Fibroblast of skin of right biceps (primary cell): ENCODE data around the gene EIF6.
A peak's percentile ranks its signal among the peaks of the same experiment; 100 is the strongest.

Experiments
- DNase-seq: peaks from one replicate; pipeline ENCODE4 v3.0.0-alpha.2; 2013

Gene EIF6

DNA sequence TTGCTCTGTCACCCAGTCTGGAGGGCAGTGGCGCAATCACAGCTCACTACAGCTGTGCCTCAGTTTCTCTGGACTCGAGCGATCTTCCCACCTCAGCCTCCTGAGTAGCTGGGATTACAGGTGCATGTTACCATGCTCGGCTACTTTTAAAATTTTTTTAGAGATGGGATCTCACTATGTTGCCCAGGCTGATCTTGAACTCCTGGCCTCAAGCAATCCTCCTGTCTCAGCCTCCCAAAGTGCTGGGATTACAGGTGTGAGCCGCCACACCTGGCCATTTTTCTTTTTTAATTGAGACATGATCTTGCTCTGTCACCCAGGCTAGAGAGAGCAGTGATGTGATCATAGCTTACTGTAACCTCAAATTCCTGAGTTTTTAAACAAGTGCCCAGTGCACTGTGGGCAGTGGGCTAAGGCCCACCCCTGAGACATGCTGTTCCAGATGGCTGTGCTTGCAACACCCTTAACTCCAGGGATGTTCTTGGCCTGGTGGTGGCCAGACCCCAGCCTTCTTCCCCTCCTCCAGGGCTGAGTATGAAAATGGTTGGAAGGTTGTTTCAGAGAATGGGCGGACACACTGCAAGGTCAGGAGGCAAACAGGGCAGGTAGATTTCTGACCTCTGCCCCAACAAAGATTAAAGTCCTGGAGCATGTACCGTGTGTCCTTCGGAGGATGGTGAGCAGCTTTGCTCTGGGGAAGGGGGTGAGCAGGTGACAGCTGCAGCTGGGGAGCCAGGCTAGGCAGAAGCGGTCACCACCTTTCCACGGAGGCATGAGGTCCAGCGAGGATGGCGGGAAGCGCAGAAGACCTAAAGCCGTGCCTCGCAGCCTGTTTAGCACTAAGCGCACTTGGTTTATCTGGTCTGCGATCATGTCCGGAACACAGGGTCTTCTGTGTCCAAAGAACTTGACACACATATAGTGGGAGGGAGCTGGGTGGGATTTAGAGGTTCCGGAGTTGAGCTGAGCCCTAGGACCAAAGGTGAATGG, 9.0 kb upstream of the EIF6 start:
- DNase-seq = no peak

DNA sequence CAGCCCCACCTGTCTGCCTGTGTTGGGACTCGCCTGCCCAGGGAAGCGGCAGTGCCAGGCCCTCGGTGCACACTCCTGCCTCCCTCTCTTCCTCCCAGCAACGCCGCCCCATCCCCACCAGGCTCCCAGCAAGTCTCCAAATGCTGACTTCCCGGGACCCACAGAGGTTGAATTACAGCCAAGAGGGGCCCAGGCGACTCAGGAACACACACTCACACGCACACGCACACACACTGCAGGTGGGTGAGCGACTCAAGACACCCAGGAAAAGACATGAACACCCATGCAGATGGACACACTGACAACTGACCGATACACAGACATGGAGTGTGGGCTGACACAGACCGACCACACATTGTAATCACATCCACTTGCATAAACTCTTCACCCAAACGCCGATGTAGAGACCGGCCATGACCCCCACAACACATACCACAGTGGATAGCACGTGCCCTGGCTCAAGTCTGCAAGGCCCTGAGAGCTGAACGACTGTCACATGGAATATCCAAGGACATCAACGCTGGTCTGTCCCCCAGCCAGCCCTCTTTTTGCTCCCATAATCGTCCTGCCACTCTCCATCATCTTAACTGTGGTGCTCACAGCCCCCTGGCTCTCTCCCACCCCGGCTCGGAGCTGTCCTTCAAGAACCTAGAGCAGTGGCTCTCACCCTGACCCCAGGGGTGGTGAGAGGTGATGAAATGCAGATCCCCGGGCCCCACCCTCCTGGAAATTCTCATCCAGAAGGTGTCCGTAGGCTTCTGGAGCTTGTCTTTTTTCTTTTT, 8.1 kb upstream of the EIF6 start:
- DNase-seq = no peak

- DNase-seq = no peak
Observed at GRCh38 chr20:35291654-35292503, 7.3 kb upstream of the EIF6 start, which contains the start of gene FAM83C. Gene FAM83C (minus strand): TSS chr20:35292425. CDS start chr20:35292304, 121 bp downstream.

DNA sequence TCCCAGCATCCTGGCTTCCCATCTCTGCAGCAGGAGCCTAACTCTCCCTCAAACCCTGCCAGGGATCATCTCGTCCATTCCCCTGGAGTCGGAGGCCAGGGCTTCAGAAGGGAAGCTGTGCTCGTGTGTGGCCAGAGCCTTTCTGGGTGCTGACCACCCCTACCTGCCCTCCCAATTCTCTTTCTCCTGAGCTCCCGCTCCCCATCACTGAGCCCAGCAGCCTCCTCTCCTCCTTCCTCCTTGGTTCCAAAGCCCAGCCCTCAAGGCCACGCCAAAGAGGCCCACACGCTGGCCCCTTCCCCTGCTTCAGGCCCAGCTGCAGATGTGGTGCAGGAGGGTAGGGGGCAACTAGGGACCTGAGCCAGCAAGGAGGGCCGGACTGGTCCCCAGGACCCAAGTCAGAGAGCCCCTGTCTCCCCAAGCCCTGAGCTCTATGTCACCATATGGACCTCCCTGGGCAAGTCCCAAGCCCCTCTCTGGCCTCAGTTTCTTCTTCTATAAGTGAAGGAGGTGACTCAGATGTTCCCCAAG, 6.4 kb upstream of the EIF6 start:
- no peak for DNase-seq

DNA sequence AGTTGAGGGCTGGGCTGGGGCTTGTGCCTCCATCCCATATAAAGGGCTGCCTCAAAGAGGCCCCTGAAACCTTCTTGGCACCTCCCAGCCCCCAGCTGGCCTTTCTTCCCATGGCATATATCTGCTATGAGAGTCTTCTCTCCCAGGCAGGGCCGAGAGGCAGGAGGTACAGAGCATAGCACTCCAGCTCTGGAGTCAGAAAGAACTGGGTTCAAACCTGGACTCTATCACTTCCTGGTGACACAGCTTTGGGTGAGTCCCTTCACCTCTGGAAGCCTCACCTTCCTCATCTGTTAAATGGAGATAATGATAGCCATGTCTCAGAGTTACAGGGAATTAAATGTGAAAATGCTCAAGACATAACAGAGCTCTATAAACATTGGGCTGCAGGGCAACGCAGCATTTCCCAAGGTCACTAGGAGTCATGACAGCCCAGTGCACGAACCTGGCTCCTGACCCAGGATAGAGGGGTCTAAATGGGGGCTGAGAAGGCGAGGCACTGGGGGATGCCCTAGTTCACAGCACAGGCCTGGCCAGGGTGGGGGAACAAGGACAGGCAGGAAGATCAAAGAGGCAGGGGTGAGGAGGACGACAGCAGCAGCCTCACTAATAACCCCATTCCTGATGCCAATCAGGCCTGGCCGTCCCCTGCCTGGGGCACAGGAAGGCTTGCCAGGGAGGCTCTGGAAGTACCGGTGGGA, 5.8 kb upstream of the EIF6 start:
- no peak for DNase-seq

GRCh38 chr20:35288325-35289060, 3.9 kb upstream of the EIF6 start:
- DNase-seq = no peak

- DNase-seq = no peak
Observed at GRCh38 chr20:35287509-35288324, 3.1 kb upstream of the EIF6 start.

- DNase-seq = no peak
Observed at GRCh38 chr20:35286899-35287508, 2.4 kb upstream of the EIF6 start.

DNA sequence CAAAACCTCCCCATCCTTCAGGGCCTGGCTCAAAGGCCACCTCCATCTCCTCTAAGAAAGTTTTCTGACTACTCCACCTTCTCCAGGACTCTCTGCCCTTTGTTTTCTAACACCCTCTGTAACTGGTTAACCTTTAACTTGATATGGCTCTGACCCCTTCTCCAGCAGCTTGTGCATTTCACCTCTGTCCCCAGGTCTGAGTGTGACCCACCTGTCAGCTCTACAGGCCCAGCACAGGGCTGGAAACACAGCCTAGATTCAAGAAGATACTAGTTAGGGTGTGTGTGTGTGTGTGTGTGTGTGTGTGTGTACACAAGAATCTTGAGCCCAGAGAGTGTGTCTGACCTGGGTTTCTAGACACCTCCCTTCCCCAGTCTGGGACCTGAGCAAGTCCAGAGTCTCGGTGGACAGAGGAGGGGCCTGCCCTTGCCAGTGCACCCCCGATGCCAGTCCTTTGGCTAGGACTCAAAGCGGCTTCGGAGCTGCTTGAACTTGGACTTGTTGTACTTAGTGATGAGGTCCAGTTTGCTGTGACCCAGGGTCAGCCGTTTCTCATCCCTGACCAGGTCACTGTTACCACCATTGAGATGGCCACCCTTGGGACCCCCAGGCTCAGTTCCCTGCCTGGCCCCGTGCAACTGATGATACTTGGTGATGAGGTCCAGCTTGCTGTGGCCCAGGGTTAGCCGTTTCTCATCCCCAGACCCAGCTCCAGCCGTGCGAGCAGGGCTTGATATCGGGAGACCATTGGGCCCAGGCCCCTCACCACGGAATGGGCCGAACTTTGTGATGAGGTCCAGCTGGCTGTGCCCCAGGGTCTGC, 1.7 kb upstream of the EIF6 start:
- no peak for DNase-seq

- DNase-seq = peak; percentile 47
Observed at GRCh38 chr20:35285806-35286076, 1.2 kb upstream of the EIF6 start.

GRCh38 chr20:35284992-35285805, 627 bp upstream of the EIF6 start:
- DNase-seq = no peak

GRCh38 chr20:35283441-35284266, 918 bp downstream of the EIF6 start:
- no peak for DNase-seq

- DNase-seq = no peak
Observed at GRCh38 chr20:35281506-35282101, 3.0 kb downstream of the EIF6 start.

DNA sequence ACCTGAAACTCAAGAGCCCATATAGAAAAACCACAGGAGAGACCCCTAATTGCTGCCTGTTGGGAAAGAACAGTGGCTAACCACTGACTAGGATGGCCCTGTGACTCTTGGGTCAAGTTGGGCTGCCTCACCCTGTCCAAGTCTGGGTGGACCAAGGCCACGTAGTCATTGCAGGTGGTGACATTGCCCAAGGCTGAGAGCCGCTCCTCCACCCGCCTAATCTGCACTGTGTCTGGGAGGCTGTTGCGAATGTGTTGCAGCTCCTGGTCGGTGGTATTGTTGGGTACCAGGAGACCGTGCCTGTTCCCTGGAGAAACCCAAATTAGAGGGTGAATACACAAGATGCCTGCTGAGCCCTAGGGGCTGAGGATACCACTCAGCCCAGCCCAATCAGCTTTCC, 4.0 kb downstream of the EIF6 start:
- no peak for DNase-seq

DNA sequence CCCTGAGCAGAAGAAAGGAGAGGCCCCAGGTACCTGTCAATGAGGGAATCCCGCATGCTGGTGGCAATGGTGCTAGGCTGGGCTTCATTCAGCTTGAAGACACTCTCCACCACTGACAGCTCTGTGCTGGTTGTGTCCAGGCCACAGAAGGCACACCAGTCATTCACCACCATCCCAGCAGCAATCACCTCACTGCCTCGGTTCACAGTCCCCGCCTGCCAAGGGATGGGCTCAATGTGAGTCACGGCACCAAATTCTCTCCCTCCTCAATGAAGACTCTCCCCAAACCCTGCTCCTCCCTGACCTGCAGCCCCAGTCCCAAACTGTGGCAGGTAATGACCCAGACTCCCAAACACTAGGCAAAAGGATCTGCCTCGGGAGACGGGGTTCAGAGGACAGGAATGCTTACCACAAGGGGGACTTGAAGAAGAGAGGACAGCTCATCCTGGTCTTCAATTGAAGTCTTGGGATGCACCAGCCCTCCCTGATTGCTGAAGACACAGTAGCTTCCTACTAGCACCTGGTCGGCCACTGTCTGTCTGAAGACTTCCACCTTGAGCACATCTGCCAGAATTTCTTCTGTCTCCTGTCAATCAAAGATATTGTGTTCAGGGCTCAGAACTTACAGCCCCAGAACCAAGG, 4.9 kb downstream of the EIF6 start:
- DNase-seq = no peak

DNA sequence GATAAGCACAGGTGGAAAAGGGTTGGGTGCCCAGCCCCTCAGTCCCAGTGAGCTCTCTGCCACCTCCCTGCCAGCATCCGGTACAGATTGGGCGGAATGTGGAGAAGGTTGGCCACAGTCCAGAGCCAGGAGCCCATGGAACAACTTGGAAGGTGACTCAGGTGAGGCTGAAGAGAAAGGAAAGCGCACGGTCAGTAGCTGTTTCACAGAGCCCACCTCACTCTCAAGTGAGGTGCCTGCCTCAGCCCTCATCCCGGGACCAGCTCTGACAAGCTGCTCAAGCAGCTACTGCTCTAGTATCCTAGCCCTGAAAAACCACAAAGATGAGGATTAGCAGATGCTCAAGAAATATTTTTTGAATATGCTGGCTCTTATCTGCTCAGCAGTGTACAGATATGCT, 5.5 kb downstream of the EIF6 start:
- no peak for DNase-seq
